WTC11 (cell line): ENCODE measurements around the gene NCLN. TPM values are rescaled to one million over a fixed set of nuclear protein-coding genes. Genes with fewer than 3 reads are reported as not detected.

Source experiments
- ATAC-seq: fragments of 200-7000 bp; cut with Tn5 transposase; 2 replicates; pipeline ENCODE4 v1.10.0; 2021; ENCODE audit warnings: mild to moderate bottlenecking, moderate library complexity
- CTCF ChIA-PET: fragments of 300-600 bp; sonication (Branson Sonifier 250); formaldehyde crosslinking; loops from one replicate; lab custom pipeline; 2021; ENCODE audit warnings: antibody characterized with exemption; lab: Charles Lee
- POLR2A ChIA-PET: fragments of 350-600 bp; sonication (Branson Sonifier 250); formaldehyde crosslinking; loops from one replicate; lab custom pipeline; 2021; ENCODE audit warnings: antibody characterized with exemption; lab: Charles Lee
- DNase-seq: peaks from one replicate; pipeline ENCODE4 v3.0.0; 2021; ENCODE audit warnings: low spot score
- H3K27ac Mint-ChIP-seq: 2 replicates; pipeline ENCODE4 v1.8.0; 2021; ENCODE audit warnings: mixed read lengths
- H3K27me3 Mint-ChIP-seq: 2 replicates; pipeline ENCODE4 v1.8.0; 2021; ENCODE audit warnings: low read depth, mild to moderate bottlenecking, moderate library complexity, mixed read lengths
- H3K36me3 Mint-ChIP-seq: 2 replicates; pipeline ENCODE4 v1.8.0; 2021; ENCODE audit warnings: mixed read lengths
- H3K4me1 Mint-ChIP-seq: 2 replicates; pipeline ENCODE4 v1.8.0; 2022; ENCODE audit warnings: mixed read lengths
- H3K4me3 Mint-ChIP-seq: 2 replicates; pipeline ENCODE4 v1.8.0; 2021; ENCODE audit warnings: mild to moderate bottlenecking, moderate library complexity, mixed read lengths
- H3K9me3 Mint-ChIP-seq: 2 replicates; pipeline ENCODE4 v1.8.0; 2021; ENCODE audit warnings: mixed read lengths
- CTCF ChIP-seq: fragments of 200-600 bp; IDR thresholded peaks from 2 replicates; pipeline ENCODE4 v1.8.0; 2022; ENCODE audit warnings: antibody characterized with exemption
- E2F5 ChIP-seq: sonication (generic); formaldehyde crosslinking; IDR thresholded peaks from 2 replicates; pipeline ENCODE4 v1.8.1; 2022; ENCODE audit warnings: mild to moderate bottlenecking, moderate library complexity, missing genetic modification reagents
- EMX1 ChIP-seq: fragments of 250-450 bp; sonication (Bioruptor Pico); IDR thresholded peaks from 2 replicates; pipeline ENCODE4 v1.8.0; 2021; ENCODE audit warnings: mild to moderate bottlenecking
- ERG ChIP-seq: fragments of 250-450 bp; sonication (Bioruptor Pico); IDR thresholded peaks from 2 replicates; pipeline ENCODE4 v1.8.0; 2021; ENCODE audit warnings: mild to moderate bottlenecking
- ESRRA ChIP-seq: sonication (generic); formaldehyde crosslinking; IDR thresholded peaks from 2 replicates; pipeline ENCODE4 v1.8.1; 2022; ENCODE audit warnings: mild to moderate bottlenecking, missing genetic modification reagents, borderline replicate concordance
- GTF2I ChIP-seq: fragments of 250-450 bp; sonication (Bioruptor Pico); conservative IDR thresholded peaks from 2 replicates; pipeline ENCODE4 v1.4.0; 2021; ENCODE audit warnings: mild to moderate bottlenecking
- KAT7 ChIP-seq: sonication (generic); formaldehyde crosslinking; IDR thresholded peaks from 2 replicates; pipeline ENCODE4 v1.8.1; 2023; ENCODE audit warnings: missing genetic modification reagents, mild to moderate bottlenecking, borderline replicate concordance
- MXD4 ChIP-seq: fragments of 250-450 bp; sonication (Bioruptor Pico); IDR thresholded peaks from 2 replicates; pipeline ENCODE4 v1.8.0; 2021; ENCODE audit warnings: mild to moderate bottlenecking, moderate library complexity, borderline replicate concordance
- NFYB ChIP-seq: sonication (generic); formaldehyde crosslinking; conservative IDR thresholded peaks from 2 replicates; pipeline ENCODE4 v1.8.0; 2022; ENCODE audit warnings: low read depth, missing genetic modification reagents
- SMAD4 ChIP-seq: sonication (generic); formaldehyde crosslinking; IDR thresholded peaks from 2 replicates; pipeline ENCODE4 v1.8.0; 2022; ENCODE audit warnings: mild to moderate bottlenecking, missing genetic modification reagents
- SOX15 ChIP-seq: fragments of 250-450 bp; sonication (Bioruptor Pico); IDR thresholded peaks from 2 replicates; pipeline ENCODE4 v1.9.0; 2021; ENCODE audit warnings: mild to moderate bottlenecking
- SP1 ChIP-seq: sonication (generic); formaldehyde crosslinking; conservative IDR thresholded peaks from 2 replicates; pipeline ENCODE4 v1.8.1; 2022; ENCODE audit warnings: missing genetic modification reagents
- USF2 ChIP-seq: sonication (generic); formaldehyde crosslinking; IDR thresholded peaks from 2 replicates; pipeline ENCODE4 v1.8.1; 2023; ENCODE audit warnings: mild to moderate bottlenecking, missing genetic modification reagents, moderate library complexity
- ZNF138 ChIP-seq: sonication (generic); formaldehyde crosslinking; conservative IDR thresholded peaks from 2 replicates; pipeline ENCODE4 v1.8.1; 2022; ENCODE audit warnings: mild to moderate bottlenecking, moderate library complexity, missing genetic modification reagents
- total RNA-seq: library from RNA; stranded (reverse); gene quantifications from 3 replicates; pipeline ENCODE4 v1.2.3, GENCODE V29; 2021
- TF ChIP-seq, protein P1 (sequence below): sonication (generic); formaldehyde crosslinking; IDR thresholded peaks from 2 replicates; pipeline ENCODE4 v1.8.1; 2023; ENCODE audit warnings: mild to moderate bottlenecking, missing genetic modification reagents
- TF ChIP-seq, protein P2 (sequence below): sonication (generic); formaldehyde crosslinking; IDR thresholded peaks from 2 replicates; pipeline ENCODE4 v1.8.0; 2022; ENCODE audit warnings: mild to moderate bottlenecking, missing genetic modification reagents
- TF ChIP-seq, protein P3 (sequence below): sonication (generic); formaldehyde crosslinking; IDR thresholded peaks from 2 replicates; pipeline ENCODE4 v1.8.1; 2023; ENCODE audit warnings: mild to moderate bottlenecking, missing genetic modification reagents, moderate library complexity

The NCLN gene
- total RNA-seq, 1 experiment from 2014 or later, result 113 TPM

- TF ChIP-seq, protein P1, sequence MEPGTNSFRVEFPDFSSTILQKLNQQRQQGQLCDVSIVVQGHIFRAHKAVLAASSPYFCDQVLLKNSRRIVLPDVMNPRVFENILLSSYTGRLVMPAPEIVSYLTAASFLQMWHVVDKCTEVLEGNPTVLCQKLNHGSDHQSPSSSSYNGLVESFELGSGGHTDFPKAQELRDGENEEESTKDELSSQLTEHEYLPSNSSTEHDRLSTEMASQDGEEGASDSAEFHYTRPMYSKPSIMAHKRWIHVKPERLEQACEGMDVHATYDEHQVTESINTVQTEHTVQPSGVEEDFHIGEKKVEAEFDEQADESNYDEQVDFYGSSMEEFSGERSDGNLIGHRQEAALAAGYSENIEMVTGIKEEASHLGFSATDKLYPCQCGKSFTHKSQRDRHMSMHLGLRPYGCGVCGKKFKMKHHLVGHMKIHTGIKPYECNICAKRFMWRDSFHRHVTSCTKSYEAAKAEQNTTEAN, result no peak
- TF ChIP-seq SMAD4 (no peak), ZNF138 (CRISPR knock-in tag) (no peak), NFYB (no peak), SOX15 (CRISPR knock-in tag) (no peak)
These were observed 20.7 kb downstream of the NCLN start (continued) for GRCh38 chr19:3206216-3206953.

DNA sequence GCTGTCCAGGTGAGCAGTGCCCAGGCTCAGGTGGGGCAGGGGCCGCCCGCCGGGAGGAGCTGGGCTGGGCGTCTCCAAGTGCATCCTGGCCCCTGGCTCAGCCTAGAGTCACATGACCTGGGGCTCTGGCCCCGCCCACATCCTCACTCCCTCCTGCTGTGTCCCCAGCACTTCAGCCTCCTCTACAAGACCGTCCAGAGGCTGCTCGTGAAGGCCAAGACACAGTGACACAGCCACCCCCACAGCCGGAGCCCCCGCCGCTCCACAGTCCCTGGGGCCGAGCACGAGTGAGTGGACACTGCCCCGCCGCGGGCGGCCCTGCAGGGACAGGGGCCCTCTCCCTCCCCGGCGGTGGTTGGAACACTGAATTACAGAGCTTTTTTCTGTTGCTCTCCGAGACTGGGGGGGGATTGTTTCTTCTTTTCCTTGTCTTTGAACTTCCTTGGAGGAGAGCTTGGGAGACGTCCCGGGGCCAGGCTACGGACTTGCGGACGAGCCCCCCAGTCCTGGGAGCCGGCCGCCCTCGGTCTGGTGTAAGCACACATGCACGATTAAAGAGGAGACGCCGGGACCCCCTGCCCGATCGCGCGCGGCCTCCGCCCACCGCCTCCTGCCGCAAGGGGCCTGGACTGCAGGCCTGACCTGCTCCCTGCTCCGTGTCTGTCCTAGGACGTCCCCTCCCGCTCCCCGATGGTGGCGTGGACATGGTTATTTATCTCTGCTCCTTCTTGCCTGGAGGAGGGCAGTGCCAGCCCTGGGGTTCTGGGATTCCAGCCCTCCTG is 21.9 kb downstream of the NCLN start:
- ChIA-PET POLR2A (no interaction called here), CTCF (interaction anchor here (0.6 to 0.8 kb wide), 2 partner anchors 68 to 99 kb away, joined by 3 to 4 read pairs; no protein-coding TSS in a partner anchor)
- Mint-ChIP-seq H3K36me3 (peaks cover 5% of the 10 kb centered on the region), H3K27me3 (no peaks in the 10 kb centered on the region), H3K4me1 (peaks cover 3% of the 10 kb centered on the region; the same call in 1 of the 2 replicates), H3K9me3 (no peaks in the 10 kb centered on the region), H3K27ac (no peak overlapping the region), H3K4me3 (no peak overlapping the region)
- ATAC-seq (peak; percentile 13; the same call in 1 of the 2 replicates), DNase-seq (peak; percentile 62)
- TF ChIP-seq USF2 (CRISPR knock-in tag) (peak; percentile 89), KAT7 (CRISPR knock-in tag) (no peak), SP1 (CRISPR knock-in tag) (no peak), MXD4 (CRISPR knock-in tag) (no peak), SOX15 (CRISPR knock-in tag) (no peak)
- TF ChIP-seq, protein P2, sequence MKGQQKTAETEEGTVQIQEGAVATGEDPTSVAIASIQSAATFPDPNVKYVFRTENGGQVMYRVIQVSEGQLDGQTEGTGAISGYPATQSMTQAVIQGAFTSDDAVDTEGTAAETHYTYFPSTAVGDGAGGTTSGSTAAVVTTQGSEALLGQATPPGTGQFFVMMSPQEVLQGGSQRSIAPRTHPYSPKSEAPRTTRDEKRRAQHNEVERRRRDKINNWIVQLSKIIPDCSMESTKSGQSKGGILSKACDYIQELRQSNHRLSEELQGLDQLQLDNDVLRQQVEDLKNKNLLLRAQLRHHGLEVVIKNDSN (CRISPR knock-in tag), result peak; percentile 89

- H3K27me3 Mint-ChIP-seq, result no peaks in the 10 kb centered on the region
- no peak overlapping the region for H3K4me3 Mint-ChIP-seq
- H3K36me3 Mint-ChIP-seq, result peaks cover 5% of the 10 kb centered on the region
- ChIA-PET POLR2A (no interaction called here), CTCF (interaction anchor here (0.5 to 0.9 kb wide), 2 partner anchors 14 to 105 kb away, joined by 3 read pairs; no protein-coding TSS in a partner anchor)
- H3K27ac Mint-ChIP-seq, result no peak overlapping the region
- ATAC-seq (no peak), DNase-seq (no peak)
- TF ChIP-seq, protein P3, sequence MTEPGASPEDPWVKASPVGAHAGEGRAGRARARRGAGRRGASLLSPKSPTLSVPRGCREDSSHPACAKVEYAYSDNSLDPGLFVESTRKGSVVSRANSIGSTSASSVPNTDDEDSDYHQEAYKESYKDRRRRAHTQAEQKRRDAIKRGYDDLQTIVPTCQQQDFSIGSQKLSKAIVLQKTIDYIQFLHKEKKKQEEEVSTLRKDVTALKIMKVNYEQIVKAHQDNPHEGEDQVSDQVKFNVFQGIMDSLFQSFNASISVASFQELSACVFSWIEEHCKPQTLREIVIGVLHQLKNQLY, result no peak
- peaks cover 3% of the 10 kb centered on the region; the same call in 1 of the 2 replicates for H3K4me1 Mint-ChIP-seq
- H3K9me3 Mint-ChIP-seq, result no peaks in the 10 kb centered on the region
These were observed 22.8 kb downstream of the NCLN start for GRCh38 chr19:3208317-3209207.

GRCh38 chr19:3210347-3211017 is 24.8 kb downstream of the NCLN start:
- POLR2A ChIA-PET, result no interaction called here
- H3K36me3 Mint-ChIP-seq, result peaks cover 3% of the 10 kb centered on the region
- no peaks in the 10 kb centered on the region for H3K27me3 Mint-ChIP-seq
- no peak overlapping the region for H3K4me3 Mint-ChIP-seq
- CTCF ChIA-PET, result interaction anchor here (0.6 to 2.7 kb wide), 16 partner anchors 9 to 275 kb away, joined by 3 to 18 read pairs (median 4); partner anchors contain the start of gene CELF5
- ATAC-seq (peak; percentile 91), DNase-seq (peak; percentile 81)
- peaks cover 3% of the 10 kb centered on the region; the same call in 1 of the 2 replicates for H3K4me1 Mint-ChIP-seq
- H3K27ac Mint-ChIP-seq, result no peak overlapping the region; the same call in 1 of the 2 replicates
- no peaks in the 10 kb centered on the region for H3K9me3 Mint-ChIP-seq
- TF ChIP-seq GTF2I (CRISPR knock-in tag), result peak; percentile 99
- TF ChIP-seq ESRRA (CRISPR knock-in tag), result peak; percentile 45; the same call in 1 of the 2 replicates
- 0 out of 2 replicates have a peak, but pooled peaks have one; percentile 9 for TF ChIP-seq E2F5
- 0 out of 2 replicates have a peak, but pooled peaks have one; percentile 57 for TF ChIP-seq ERG
- 0 out of 2 replicates have a peak, but pooled peaks have one; percentile 35 for TF ChIP-seq EMX1 (CRISPR knock-in tag)
- peak; percentile 25; the same call in 1 of the 2 replicates for TF ChIP-seq CTCF
